NCI-H1092 (cell line): Measurements from ENCODE around the gene MARCHF11.

Experiments used
- DNase-seq: peaks from one replicate; lab custom pipeline; 2025; lab: John Stamatoyannopoulos, UW

MARCHF11 gene

DNA sequence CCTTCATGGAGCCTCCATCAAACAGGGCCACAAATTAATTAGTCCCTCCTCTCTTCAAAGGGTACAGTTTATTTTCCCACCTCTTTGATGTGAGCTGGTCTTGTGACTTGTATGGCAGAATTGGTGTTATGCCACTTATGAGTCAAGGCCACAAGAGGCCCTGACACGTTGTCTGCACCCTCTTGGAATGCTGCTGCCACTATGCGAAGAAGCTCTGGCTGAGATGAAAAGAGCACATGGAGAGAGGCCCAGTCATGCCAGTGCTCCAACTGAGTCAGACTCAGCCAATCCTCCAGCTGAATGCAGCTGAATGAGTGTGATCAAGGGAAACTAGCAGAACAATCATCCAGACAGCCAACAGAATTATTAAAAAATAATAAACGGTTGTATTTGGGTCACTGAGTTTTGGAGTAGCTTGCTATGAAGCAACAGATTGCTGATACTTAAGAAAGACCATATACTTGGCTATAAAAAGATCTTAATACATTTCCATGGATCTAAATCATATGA lies 128.3 kb downstream of the MARCHF11 start:
- no peak for DNase-seq

GRCh38 chr5:16050414-16050813 lies 129.2 kb downstream of the MARCHF11 start:
- no peak for DNase-seq

DNA sequence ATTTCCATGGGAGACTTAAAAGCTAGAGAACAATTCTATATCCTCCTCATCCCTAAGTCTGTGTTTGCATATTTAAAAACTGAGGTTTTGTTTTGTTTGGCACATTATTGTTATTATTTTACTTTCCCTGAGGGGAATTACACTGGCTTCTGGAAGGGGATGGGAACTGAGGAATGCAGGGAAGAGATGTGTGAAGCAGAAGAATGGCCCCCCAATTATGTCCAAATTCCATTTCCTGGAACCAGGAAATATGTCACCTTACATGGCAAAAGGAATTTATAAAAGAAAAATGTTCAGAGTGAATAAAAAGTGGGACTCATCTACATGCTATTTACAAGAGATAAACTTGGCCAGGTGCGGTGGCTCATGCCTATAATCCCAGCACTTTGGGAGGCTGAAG lies 129.8 kb downstream of the MARCHF11 start:
- DNase-seq = no peak

- no peak for DNase-seq
Observed at GRCh38 chr5:16048132-16048531, 131.5 kb downstream of the MARCHF11 start.

DNA sequence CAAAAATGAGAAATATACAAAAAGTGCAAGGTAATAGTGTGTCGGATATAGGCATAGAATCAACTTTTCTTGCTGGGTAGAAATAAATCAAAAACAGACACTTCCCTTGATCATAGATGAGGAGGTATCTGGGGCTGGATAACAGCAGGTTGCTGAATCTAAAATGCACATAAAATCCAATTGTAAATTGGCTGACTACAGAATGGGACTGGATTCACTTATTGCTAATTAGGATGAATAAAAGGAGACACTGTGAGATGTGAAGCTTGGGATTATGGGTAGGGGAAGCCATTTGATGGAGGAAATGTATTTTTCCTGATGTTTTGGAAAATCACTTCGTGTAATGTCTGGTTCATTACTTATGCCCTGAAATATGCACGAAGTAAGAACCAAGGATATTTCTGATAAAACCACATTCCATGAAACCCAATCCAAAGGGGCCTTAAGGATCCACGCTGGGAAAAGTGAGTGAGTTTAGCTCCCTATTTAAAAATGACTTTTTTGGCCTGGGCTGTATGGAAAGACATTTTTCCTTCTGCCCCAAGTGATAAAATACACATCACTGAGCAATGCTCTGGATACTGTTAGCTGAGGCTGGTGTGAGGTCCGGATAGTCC lies 136.1 kb downstream of the MARCHF11 start:
- no peak for DNase-seq

GRCh38 chr5:16037121-16037845 lies 142.3 kb downstream of the MARCHF11 start:
- no peak for DNase-seq

GRCh38 chr5:16034319-16035001 lies 145.1 kb downstream of the MARCHF11 start:
- no peak for DNase-seq

GRCh38 chr5:16033187-16033925 lies 146.2 kb downstream of the MARCHF11 start:
- DNase-seq = no peak

DNA sequence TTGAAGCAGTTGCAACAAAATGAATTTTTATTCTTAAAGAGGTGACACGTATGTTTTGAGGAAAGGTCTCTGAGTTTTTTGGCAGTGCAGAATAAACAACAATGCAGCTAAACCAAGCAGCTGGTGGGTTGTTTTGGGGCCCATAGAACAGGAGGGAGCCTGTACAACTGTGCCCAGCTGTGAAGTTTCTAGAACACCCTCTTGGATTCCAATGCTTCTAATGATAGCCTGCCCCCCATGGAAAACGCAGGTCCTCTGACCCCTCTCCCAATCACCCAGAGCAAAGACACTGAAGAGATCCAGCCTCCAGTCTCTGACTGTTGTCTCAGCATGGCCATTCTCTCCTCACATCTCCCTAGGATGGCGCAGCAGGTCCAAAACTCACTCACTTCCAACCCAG lies 150.9 kb downstream of the MARCHF11 start:
- DNase-seq = no peak

DNA sequence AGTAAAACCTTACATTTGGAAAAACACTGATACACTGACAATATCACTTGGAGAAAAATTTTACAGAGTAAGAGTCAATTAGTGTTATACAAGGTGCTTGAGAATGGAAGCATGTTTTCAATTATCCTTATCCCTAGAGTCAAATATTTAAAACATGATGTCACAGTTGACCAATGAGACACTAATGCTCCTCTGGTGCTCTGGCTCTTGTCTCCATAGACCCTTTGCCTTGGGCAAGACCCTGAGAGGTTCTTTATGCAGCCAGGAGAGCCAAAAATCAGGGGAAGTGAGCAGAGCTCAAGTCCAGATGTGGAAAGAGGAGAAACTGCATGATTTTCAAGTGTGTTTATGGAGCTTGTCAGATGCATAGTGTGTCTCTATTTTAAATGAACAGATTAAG lies 153.9 kb downstream of the MARCHF11 start:
- DNase-seq = no peak

DNA sequence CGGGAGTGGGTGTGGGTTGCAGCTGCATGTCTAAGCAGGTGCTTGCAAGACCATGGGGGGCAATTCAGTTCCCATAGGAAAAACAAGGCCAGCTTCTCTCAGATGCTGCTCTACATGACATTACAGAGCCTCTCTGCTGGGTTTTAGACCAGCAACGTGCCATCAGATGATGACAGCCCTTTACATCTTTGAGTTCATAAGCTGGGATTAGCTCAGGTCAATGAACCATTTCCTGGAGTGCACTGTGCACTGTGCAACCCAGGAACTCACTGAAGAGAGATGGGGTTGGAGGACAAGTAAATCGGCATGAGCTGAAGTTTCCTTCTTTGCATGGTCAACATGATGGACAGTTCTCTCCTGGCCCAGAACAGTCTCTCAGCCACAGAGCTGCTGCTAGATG lies 160.6 kb downstream of the MARCHF11 start:
- DNase-seq = no peak

DNA sequence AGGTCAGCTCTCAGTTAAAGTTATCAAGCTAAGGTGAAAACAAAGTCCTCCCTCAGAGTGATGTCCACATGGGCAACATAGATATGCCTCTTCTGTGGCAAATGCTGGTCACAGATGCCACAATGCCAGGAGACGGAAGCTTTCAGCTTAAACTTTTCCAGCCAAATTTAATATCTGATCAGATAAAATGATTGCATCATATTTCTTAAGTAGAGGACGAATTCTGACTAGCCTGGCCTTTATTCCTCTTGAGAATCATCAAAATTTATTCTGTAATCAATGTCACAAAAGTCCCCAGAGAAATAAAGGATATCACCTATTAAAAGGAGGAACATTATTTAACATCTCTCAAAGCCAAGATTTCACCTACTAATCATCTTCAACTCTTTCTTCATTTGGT lies 161.9 kb downstream of the MARCHF11 start:
- no peak for DNase-seq
